KBM-7 (cell line): Measurements from ENCODE around the gene STOX2.
A peak's percentile ranks its signal among the peaks of the same experiment; 100 is the strongest.

ENCODE experiments used
- DNase-seq: peaks from one replicate; pipeline ENCODE4 v3.0.0-alpha.2; 2015
- in situ Hi-C: fragments of 300-500 bp; cut with MboI; formaldehyde crosslinking; loops from 2 replicates; pipeline ENCODE4 v1.14.3; 2020; ENCODE audit warnings: low sequenced_read_pairs, low pct_unique_long_range_greater_than_20kb, mixed read lengths

The STOX2 gene, protein sequence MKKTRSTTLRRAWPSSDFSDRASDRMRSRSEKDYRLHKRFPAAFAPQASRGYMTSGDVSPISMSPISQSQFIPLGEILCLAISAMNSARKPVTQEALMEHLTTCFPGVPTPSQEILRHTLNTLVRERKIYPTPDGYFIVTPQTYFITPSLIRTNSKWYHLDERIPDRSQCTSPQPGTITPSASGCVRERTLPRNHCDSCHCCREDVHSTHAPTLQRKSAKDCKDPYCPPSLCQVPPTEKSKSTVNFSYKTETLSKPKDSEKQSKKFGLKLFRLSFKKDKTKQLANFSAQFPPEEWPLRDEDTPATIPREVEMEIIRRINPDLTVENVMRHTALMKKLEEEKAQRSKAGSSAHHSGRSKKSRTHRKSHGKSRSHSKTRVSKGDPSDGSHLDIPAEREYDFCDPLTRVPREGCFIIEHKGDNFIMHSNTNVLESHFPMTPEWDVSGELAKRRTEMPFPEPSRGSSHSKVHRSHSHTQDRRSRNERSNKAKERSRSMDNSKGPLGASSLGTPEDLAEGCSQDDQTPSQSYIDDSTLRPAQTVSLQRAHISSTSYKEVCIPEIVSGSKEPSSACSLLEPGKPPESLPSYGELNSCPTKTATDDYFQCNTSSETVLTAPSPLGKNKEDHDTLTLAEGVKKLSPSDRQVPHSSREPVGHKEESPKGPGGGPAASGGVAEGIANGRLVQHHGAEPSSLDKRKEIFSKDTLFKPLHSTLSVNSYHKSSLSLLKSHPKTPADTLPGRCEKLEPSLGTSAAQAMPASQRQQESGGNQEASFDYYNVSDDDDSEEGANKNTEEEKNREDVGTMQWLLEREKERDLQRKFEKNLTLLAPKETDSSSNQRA (N-terminal part only)

DNA sequence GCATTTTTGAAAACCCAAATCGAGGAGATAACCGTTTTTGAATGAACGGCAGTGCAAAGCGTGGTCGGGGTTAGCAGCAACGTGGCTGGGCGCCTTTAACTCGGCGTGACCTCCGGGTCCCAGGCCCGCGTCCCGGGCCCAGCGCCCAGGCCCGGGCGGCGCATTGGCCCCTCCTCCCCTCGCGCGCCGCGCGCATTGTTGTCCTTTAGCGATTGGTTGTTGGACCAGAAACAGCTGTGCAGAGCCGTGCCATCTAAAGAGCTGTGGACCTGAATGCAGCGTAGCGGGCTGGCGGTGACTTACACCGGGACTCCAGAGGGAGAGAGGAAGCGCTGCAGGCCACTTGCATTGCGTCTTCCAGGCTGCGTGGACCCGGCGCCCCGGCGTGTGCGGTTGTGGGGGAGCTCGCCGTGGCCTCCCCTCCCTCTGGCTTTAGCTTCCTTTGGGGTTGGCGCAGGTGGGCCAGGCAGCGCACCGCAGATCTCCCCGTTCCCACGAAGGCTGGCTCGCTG lies at the start of gene STOX2:
Gene STOX2 (plus strand): TSS at position 227 of the 512 bp plus-strand sequence. CDS start 1,484 bp downstream, outside the sequence.
- peak; percentile 53 for DNase-seq
- in situ Hi-C loops = no loop called here

DNA sequence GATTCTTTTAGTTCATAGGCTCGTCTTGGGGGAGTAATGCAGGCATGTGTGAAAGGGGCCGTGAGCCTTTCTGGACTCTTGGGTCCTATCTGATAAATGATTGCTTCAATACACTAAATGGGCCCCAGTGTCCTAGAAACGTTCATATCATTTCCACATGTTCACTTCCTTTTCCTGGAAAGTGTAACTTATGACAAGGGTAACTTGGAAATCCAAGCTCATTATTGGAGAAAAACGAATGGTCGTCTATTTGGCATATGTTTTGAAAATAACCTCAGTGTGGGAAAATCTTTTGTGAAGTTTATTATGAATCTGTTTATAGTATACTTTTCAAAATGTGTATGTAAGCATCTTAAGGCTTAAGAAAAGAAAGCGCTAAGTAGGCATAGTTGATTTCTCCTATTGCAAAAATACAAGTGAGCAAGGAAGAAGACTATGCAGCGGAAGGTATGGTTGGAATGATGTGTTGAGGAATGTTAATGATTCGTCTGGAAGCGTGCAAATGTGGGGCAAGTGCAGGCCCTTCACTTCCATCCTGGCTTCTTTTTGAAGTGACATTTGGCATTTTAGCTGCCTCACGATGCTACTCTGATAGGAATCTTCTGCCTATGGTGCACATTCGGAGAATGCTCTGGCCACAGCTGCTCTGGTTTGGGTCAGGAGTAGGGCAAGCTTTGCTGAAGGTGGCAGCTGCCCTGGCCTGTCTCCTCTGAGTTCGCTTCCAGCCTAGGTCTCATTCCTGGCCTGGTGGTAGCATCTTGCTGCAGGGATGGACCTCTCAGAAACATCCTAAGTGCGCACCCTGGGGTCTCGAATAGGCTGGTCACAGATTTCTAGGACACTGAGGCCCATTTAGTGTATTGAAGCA lies 49.5 kb upstream of the STOX2 start:
- in situ Hi-C loops = no loop called here
- DNase-seq = no peak

DNA sequence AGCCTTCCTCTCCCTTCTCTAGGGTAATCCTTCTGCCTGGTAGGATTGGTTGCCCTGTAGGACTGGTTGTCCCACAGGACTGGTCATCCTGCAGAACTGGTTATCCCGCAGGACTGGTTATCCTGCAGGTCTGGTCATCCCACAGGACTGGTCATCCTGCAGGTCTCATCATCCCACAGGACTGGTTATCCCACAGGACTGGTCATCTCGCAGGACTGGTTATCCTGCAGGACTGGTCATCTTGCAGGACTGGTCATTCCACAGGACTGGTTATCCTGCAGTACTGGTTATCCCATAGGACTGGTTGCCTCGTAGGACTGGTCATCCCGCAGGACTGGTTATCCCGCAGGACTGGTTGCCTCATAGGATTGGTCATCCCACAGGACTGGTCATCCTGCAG lies 48.1 kb upstream of the STOX2 start:
- no peak for DNase-seq
- in situ Hi-C loops = no loop called here

DNA sequence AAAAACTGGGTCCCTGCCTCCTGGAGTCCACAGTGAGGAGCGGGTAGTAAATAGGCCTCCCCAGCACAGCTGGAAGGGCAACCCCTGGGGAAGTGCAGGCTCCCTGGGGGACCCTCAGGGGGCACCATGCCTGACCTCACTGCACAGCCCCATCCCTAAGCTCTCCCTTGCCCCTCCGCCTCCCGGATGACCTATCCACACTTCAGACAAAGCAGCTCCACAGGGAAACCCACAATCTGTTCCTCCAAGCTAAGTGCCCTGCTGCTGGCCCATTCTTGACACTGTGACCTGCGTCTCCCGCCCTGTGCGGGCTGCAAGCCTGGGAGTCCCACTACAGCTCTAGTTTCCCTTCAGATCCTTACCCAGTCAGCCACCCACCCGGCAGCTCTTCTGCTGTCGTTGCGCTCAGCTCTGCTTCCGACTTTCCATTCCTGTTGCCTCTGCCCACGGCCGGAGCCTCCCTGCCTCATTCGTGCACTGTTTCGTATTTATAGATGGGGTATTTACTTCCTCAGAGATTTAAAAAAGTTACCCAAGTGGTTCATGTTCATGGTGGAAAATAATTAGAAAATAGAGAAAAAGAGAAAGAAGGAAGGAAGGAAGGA lies 47.0 kb upstream of the STOX2 start:
- in situ Hi-C loops = no loop called here
- no peak for DNase-seq

DNA sequence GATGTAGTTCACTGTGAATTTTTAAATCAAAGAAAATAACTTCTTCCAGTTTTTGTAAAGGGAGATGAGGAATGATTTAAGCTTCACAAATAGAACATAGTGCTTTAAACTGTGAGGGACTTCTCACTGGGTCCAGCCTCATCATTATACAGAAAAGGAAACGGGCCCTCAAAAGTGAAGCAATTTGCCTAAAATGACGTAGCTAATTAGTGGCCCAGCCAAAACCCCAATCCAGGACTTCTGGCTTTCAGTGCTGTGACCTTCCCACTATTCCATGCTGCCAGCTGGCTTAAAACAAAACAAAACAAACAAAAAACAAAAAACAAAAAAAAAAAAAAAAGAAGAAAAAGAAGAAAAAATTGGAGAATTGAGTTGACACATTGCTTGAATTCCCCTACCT lies 45.0 kb upstream of the STOX2 start:
- in situ Hi-C loops = no loop called here
- DNase-seq = no peak

DNA sequence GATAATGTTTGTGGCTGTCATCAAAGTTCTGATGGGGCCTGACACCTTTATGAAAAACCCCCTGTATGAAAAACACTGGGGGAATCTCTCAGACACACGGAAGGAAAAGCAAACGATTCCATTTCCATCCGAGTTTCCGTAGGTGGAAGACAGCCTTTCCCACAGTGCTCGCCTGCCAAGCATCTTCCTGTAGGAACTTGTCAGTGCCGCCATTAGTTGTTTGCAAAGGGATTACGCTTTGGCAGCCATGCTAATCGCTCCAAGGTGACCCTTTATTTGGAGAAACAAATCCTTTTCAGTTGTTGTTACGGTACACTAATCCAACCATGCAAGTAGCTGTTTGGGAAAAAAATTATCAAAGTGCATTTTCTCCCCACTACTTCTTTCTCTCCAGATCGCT lies 44.4 kb upstream of the STOX2 start:
- no peak for DNase-seq
- in situ Hi-C loops = no loop called here

DNA sequence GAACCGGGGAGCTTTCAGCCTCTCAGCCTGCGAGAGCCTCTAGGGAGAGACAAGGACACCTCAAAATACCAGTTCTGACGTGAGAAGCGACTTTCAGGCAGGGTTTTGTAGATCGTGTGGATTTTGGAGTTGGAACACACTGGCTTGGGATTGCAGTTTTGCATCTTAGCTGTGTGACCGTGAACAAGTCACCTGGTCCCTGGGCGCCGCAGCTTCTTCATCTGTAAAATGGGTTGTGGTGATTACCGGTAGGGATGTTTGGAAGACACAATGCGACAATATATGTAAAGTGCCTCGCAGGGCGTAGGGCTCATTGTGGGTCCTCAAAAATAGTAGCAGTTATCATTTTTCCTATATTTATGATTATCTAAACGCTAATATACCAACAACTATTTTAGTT lies 43.7 kb upstream of the STOX2 start:
- in situ Hi-C loops = no loop called here
- no peak for DNase-seq

DNA sequence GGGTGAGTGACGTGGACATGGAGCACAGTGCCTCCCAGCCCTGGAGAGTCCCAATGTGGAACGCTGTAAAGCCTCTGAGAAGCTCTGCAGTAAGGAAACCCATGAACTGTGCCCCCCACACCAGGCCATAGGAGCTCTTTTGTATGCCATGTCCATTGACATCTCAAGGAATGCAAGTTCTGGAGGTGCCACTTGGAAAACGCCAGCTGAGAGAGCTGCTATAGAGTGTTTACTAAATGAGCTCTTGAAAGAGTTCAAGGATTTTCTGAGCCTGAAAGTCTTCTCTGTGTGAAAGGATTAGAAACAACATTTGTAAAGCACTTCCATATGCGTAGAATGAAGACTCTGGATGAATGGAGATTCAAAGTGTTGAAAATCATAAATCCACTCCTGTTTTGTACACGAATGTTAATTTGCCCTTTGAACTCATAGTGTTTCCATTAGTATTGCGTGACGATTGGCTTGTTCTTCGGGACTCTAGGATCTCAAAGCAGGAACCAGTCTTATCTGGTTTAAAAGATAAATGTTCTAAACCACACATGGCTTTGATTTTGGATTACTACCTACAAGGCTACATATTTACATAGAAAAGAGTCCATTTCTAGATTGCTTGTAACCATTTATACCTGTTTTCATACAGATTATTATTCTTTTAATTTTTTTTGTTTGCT lies 41.8 kb upstream of the STOX2 start:
- DNase-seq = no peak
- in situ Hi-C loops = no loop called here

DNA sequence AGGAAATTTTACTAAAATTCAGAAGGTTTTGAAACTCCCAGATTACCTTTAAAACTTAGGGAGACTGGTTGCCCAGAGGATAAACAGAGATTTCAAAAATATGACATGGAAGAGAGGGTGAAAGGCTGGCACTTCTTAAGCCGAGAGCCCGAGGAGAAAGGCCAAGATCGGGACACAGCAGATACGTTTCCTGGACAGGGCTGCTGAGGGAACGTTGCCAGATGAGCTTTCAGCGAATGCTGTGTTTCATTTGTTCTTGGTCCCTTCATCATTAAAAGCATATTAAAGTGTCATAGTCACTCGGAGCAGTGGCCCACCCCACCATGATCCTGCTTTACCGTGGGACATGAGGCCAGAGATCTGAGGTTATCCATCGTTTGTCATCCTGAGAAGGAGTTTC lies 37.9 kb upstream of the STOX2 start:
- DNase-seq = no peak
- in situ Hi-C loops = no loop called here

DNA sequence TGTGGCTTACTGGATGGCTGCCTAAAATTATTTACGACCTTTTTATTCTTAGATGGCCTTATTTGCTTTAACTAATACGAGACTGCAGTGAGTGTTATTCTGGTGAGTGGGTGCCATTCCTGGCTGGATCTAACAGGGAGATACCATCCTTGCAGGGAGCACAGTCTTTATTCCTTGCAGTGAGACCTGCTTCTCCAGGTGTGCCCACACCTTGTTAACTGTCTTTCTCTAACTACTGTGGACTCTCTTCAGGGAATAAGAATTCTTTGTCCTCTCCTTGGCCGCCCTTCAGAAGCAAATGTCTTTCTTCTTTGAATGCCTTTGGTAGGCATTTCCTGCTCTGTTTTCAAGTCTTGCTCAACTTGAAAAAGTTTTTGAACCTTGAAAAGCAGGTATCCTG lies 34.1 kb upstream of the STOX2 start:
- DNase-seq = no peak
- in situ Hi-C loops = no loop called here

DNA sequence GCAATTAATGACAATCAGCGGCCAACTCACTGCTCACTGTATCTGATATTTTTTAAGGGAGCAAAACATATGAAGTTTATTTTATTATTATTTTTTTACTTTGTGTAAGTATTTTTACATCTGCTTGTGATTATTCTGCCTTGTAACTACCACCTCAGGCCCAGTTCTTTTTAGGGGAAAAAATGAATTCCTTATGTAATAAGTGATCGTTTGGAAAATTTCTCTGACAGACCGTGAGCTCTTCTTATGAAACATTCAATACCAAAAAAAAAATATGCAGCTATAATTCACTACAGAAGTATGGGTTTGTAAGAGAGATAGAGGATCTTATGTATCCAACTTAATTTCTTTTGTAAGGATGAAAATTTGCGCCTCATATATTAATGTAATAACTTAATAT lies 33.5 kb upstream of the STOX2 start:
- in situ Hi-C loops = no loop called here
- DNase-seq = no peak

DNA sequence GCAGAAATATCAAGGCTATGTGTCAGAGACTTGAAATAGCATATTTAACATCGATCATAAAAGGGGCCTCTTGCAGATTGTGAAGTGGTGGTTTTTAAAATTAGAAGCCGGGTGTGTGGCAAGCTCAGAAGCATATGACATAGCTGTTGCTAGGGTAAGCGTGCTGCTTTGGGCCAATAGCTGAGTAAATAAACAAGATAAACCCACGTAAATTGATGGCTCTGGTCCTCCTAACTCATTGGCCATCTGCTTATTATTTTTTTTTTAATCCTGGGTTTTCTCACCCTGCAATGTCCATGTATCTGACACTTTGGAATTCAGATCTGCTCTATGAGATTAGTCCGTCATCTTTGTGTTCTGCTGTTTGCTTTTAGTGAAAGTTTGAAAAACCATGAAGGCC lies 32.6 kb upstream of the STOX2 start:
- in situ Hi-C loops = no loop called here
- no peak for DNase-seq

DNA sequence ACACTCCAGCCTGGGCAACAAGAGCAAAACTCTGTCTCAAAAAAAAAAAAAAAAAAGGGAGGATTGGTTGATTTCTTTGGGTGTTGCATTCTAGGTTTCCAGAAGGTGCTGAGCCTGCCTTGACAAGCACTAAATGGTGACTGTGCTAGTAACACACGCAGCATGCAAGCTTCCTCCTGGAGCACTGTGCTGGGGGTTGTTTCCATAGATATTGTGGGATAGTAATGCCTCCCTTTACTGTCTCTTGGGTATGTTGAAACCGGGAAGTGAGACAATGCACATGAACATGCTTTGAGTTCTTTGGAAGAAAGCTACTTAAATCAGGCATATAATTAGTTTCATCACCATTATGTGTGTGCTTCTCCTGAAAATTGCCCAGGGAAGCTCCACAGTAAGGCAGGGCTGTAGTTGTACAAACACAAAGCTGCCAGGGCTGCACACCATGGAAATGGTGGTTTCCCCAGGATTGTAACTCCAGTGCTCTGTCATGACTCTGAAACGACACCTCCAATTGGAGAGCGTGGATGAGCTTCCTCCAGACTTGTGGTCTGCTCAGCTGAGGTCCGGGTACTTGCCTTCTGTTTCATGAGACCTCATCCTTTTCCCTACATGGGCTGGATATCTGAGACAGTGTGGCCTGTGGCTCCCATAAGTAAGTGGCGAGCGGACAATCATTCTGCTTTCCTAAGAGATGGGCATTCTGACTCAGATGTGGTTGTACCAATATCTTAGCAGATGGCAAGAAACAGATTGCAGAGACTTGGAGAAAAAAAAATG lies 31.5 kb upstream of the STOX2 start:
- in situ Hi-C loops = no loop called here
- no peak for DNase-seq

DNA sequence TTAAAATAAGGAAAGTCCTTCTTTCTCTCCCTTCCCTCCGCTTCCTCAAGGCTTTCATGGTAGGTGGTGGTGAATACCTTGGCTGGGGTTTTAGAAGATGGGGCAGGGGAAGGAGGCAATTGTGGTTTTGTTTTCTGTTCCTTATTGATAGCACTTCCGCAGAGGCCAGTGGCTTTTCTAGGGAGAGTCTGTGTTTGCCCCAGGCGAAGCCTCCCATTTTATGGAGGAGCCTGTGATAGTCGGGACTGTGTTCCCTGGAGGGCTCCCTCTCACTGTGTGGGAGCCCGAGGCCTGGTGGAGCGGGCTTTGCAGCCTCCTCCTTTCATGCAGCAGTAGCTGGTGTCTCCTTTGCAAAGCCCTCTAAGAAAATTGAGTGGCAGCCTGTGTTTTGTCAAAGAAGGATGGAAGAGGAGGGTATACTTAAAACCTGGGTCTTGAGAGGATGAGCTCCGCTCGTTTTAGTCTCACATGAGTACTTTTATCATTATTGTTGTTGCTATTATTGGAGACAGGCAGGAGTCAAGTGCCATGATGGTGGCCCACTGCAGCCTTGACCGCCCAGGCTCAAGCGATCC lies 29.8 kb upstream of the STOX2 start:
- in situ Hi-C loops = no loop called here
- DNase-seq = peak; percentile 21

DNA sequence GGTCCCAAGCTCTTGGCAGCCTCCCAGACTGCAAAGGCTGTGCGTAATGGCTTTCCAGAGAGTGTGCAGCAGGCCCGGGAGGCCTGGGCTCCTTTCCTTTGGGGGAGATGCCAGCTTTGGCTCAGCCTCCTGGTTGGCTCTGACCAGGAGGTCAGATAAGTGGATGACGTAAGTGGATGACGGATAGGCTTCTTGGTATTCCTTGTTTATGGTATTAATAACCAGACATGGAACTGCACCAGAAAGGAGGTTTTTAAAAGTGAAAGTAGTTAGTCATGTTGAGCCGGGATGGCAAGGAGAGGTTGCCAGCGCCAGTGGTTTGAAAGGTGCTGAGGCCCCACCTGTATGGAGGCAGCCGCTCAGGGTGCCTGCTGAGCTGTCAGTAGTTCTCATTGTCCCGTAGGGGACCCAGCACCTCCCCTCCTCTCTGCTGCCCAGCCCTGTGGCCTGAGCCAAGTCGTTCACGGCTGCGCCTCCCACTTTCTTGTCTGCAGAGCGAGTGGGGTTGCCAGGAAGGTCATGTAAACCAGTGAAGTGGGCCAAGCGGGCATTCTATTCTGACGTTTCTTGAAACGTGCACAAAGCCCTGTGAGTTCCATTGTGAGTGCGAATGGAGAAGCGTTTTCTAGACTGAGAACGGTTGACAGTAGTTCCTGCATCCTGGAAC lies 28.7 kb upstream of the STOX2 start:
- in situ Hi-C loops = no loop called here
- no peak for DNase-seq

DNA sequence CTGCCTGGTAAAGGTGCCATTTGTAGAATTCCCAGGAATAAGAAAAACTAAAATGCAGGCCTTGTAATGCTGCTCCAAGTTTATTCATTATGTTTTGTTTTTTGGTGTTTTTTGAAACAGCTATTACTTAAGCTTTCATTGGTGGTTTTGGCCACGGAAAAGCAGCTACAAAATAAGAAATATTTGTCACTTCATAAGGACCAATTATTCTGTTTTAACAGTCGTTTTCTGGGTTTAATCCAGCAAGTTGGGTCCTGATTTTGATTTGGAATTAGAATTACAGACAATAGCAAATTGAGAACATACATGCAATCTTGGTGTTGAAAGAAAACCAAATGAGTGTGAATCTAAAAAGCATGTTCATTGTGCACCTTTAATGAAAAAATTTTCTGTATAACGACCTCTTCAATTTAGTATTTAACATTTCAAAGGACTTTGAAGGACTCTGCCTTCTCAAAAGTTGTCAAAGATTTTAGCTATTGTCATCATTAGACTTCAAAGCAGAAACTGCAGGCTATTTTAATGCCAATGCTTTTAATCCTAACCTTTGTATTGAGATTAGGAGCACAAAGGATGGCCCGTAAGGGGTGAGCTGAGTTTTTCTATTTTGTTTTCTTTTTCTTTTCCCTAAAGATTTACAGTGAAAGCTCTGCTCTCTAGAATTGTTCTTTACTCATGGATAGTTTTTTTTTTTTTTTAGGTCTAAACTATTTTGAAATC lies 26.7 kb upstream of the STOX2 start:
- in situ Hi-C loops = no loop called here
- no peak for DNase-seq
